ENCODE results near the gene RPUSD3.
"Not testable (repeated sequence)": the region's sequence is repeated elsewhere in the genome, so short reads cannot be mapped to it uniquely, and the experiment has no call there.

The RPUSD3 gene

DNA sequence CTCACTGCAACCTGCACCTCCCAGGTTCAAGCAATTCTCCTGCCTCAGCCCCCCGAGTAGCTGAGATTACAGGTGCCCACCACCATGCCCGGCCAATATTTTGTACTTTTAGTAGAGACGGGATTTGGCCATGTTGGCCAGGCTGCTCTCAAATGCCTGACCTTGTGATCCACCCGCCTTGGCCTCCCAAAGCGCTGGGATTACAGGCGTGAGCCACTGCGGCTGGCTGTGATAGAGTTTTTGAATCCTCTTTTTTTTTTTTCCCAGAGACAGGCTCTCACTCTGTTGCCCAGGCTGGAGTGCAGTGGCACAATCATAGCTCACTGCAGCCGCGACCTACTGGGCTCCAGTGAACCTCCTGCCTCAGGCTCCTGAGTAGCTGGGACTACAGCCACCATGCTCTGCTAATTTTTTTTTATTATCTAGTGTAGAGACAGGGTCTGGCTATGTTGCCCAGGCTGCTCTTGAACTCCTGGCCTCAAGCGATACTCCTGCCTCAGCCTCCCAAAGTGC is 21.4 kb upstream of the RPUSD3 start:
- not testable (repeated sequence) for DNase-seq (ENCODE audit: low read depth)

GRCh38 chr3:9864200-9864927 is 20.6 kb upstream of the RPUSD3 start:
- no peak for DNase-seq (ENCODE audit: low read depth)

DNA sequence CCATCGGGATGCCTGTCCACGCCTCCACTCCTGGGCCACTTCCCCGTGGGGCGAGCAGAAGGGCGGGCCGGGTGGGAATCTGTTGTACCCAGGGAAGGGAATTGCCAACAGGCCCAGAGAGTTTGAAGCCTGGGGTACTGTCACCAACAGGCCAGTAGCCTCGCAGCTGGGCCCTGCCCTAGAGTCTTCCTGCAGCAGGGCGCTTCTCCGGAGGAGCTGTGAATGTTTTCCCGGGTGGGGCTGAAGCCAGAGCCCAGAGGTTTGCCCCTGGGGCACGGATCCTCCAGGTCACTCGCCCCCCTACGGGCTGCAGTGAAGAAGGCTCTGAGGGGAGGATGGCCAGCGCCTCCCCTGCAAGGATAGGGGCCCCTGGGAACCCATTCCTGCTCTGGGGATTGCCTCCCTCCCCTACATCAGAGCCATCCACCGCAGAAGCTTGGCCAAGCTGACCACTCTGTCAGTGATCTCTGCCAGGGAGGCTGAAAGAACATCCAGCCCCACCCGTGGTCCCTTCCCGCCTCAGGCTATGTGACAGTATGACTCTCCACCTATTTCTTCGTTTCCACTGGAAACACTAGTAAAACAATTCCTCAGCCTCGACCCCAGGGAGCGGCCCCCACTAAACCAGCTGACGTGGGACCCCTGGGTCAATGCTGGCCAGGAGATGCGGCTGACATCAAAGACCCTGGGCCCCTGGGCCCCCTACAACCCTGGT is 19.4 kb upstream of the RPUSD3 start:
- no peak for DNase-seq (ENCODE audit: low read depth)

DNA sequence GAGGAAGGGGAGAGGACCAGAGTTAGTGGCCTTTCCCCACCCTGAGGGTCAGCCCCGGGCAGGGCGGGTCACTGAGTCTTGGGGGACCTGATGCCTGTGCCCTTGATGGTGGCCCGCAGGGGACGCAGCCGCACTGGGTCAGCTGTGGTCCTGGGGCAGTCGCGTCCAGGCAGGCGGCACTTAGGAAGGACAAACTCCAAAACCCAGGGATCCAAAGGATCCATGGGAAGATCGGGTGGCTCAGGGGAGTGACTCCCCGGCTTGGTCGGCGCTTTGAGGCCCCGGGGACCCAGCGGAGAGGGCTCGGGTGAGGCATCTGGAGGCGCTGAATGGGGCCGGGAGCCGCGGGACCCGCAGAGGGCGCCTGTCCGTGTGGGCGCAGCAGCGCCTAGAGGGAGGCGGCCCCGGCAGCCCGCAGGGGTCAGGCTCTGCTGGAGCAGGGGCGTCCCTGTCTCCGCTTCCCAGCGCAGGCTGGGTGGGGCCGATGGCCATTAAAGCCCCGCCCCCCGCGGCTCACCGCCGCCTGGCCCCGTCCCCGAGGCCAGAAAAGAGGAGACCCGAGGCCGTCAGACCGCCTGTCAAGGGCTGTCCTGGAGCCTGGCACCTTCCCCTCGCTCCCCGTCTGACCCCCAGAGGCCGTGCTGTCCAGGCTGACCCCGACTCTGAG is 18.7 kb upstream of the RPUSD3 start:
- no peak for DNase-seq (ENCODE audit: low read depth)

DNA sequence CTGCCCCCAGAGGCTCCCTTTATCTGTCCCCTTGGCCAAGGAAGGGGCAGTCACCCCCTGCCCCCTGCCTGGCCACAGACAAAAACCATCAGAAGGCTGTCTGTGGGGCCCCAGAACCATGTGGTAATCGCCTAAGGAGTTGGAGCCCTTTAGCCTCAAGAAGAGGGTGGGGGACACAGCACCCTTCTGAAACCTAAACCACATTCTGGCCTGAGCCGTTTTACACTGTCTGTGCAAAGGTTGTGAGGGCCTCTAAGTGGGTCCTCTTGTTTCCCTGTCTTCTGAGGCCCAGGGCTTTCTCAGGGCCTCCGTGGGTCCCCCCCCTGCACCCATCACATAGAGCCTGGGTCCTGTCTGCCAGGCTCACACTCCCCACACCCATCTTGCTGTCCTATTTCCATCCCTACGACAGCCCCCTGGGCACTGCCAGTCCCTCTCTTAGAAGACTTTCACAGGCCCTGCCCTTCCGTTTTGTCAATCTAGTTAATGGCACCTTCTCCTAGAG is 17.9 kb upstream of the RPUSD3 start:
- no peak for DNase-seq (ENCODE audit: low read depth)

GRCh38 chr3:9861201-9861600 is 17.4 kb upstream of the RPUSD3 start:
- no peak for DNase-seq (ENCODE audit: low read depth)

- DNase-seq (ENCODE audit: low read depth) = no peak
Measured at GRCh38 chr3:9859530-9860025, 15.8 kb upstream of the RPUSD3 start.

DNA sequence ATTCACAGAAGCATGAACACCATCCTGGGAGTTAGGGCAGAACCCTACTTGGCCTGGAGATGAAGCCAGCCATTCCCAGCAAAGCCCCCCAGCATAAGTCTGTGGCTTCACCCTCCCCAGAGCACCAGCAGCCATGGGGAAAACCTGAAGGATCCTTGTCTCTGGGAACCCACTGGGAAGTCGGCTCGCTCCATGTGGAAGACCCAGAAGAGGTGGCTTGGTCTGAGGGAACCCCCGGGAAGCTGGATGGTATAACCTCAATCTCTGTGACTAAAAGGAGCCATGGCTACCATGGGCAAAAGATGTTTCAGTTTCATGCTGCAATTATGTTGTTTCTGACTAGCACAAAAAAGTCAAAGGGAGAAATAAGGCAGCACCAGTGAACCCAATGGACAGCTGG is 11.8 kb upstream of the RPUSD3 start:
- no peak for DNase-seq (ENCODE audit: low read depth)

- DNase-seq (ENCODE audit: low read depth) = not testable (repeated sequence)
Measured at GRCh38 chr3:9854291-9854940, 10.6 kb upstream of the RPUSD3 start.

- DNase-seq (ENCODE audit: low read depth) = no peak
Measured at GRCh38 chr3:9852528-9852927, 8.7 kb upstream of the RPUSD3 start.

DNA sequence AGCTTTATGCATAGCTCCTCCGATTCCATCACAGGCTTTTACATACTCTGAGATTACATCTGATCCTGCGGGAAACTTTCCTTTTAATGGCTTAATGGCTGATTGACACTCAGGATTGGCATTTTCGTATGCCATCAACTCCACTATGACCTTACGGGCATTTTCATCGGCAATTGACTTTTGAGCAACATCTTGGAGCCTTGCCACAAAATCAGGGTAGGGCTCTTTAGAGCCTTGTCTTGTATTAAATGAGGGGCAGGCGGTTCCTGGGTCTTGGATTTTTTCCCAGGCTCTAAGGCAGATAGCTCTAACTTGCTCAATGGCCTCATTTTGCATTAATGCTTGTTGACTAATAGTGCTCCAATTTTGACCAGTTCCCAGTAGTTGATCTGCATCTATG is 8.1 kb upstream of the RPUSD3 start:
- DNase-seq (ENCODE audit: low read depth) = not testable (repeated sequence)

DNA sequence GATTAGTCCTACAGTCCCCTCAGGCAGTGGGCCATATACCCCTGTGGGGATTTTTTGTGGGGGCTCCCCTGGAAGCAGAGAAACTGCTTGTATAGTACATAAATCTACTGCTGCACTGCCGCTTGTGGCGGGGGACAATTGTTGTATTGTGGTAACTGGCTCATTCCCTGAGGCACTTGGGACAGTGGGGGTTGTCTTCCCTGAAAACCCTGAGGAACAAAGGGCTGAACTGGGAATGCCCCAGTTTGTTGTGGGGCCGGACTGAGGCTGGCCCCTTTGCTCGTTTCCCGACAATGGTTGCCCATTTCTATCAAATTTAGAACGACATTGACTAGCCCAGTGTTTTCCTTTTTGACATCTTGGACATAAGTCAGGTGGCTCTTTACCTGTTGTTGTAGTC is 7.6 kb upstream of the RPUSD3 start:
- not testable (repeated sequence) for DNase-seq (ENCODE audit: low read depth)

DNA sequence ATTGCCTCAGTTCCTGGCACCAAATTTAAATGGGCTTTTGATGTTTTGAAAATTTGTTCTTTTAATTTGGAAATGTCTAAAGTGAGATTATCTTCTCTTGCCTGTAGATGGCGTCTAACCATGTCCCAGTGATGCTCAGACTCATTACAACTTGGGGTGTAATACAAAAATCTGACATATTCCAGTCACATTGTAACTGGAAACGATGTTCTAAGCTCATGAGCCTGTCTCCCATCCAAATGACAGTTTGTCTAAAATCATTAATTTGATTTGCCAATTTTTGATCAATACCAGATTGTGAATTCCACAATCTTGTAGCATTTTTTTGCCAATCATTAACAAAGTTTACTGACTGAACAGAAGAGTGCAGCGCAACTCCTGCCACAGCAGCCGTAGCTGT is 5.1 kb upstream of the RPUSD3 start:
- not testable (repeated sequence) for DNase-seq (ENCODE audit: low read depth)

DNA sequence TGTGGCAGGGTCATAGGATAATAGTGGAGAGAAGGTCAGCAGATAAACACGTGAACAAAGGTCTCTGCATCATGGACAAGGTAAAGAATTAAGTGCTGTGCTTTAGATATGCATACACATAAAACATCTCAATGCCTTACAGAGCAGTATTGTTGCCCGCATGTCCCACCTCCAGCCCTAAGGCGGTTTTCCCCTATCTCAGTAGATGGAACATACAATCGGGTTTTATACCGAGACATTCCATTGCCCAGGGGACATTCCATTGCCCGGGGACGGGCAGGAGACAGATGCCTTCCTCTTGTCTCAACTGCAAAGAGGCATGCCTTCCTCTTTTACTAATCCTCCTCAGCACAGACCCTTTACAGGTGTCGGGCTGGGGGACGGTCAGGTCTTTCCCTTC is 4.1 kb upstream of the RPUSD3 start:
- not testable (repeated sequence) for DNase-seq (ENCODE audit: low read depth)

- no peak for DNase-seq (ENCODE audit: low read depth)
Measured at GRCh38 chr3:9846931-9847488, 3.2 kb upstream of the RPUSD3 start.

DNA sequence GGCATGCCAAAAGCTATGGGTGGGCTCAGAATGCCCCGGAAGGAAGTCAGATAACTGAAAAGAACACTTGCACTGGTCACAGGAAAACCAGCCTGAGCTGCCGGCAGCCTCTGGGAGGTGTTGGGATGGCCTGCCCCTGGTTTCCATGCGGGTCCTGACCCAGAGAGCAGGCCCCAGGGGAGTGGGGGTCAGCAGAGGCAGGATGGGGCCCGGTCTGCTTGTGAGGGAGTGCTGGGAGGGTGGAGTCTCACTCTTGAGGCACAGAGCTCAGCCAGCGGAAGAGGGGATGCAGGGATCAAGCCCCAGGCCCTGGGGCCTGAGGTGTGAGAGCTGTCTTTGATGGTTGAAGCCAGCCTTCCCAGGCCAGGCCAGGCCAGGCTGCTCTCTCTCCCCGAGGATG is 2.4 kb upstream of the RPUSD3 start:
- DNase-seq (ENCODE audit: low read depth) = no peak

GRCh38 chr3:9841015-9841414 is 2.8 kb downstream of the RPUSD3 start:
- no peak for DNase-seq (ENCODE audit: low read depth)

- DNase-seq (ENCODE audit: low read depth) = no peak
Measured at GRCh38 chr3:9838856-9839255, 5.0 kb downstream of the RPUSD3 start.

DNA sequence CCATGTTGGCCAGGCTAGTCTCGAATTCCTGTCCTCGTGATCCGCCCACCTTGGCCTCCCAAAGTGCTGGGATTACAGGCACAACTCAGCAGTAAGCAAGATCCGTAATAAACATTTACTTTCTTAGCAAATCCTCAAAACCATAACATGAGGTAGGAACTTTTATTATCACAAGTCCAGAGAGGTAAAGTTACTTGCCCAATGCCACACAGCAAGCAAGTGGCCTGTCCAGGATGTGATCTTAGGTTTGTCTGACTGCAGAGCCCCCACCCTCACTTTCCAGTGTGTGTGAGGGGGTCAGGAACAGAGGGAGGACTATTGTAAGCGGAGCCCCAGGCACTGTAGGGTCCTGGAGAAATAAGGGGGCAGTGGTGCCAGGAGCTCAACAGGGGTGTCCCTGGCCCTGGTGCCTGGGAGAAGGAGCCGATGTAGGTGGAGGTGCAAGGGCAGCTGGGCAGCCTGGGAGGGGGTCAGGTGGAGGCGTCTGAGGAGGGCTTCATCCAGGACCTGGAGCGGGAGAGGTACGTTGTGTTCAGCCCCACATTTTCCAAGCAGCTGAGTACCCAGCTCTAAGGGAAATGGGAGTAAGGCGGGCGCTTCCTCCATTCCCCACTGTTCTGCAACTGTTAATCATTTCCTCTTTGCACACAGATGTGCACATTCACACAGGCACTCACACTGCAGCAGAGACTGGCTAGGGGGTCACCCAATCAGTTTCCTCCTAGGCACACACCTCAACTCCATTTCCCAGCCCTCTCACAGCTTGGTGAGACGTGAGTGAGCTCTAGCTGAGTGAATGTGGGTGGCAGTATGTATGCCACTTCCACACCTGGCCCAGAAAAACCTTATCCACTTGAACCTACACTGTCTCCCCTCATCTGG is 5.9 kb downstream of the RPUSD3 start:
- DNase-seq (ENCODE audit: low read depth) = no peak

- DNase-seq (ENCODE audit: low read depth) = no peak
Measured at GRCh38 chr3:9834520-9835380, 9.1 kb downstream of the RPUSD3 start.

All from stimulated activated CD8-positive, alpha-beta memory T cell treated with anti-CD3 and anti-CD28 coated beads, Interleukin-15, amount 100 ng/mL, for 1 hour (primary cell).